H9 (cell line): ENCODE results near the gene IL3. TPM values are rescaled to one million over a fixed set of nuclear protein-coding genes. Genes with fewer than 3 reads are reported as not detected.

ENCODE experiments used
- DNase-seq: peaks from one replicate; pipeline ENCODE4 v3.0.0-alpha.2; 2017
- H2AFZ ChIP-seq: one replicate; pipeline ENCODE4 v1.6.1; 2013; ENCODE audit warnings: mild to moderate bottlenecking, low read length, control low read depth, moderate library complexity
- H2AK5ac ChIP-seq: 2 replicates; pipeline ENCODE4 v1.6.1; 2013; ENCODE audit warnings: low read length, control low read depth, mixed read lengths; ENCODE audit not compliant: insufficient read length
- H2BK120ac ChIP-seq: one replicate; pipeline ENCODE4 v1.6.1; 2013; ENCODE audit warnings: low read depth, mild to moderate bottlenecking, low read length, control low read depth, inconsistent platforms; ENCODE audit not compliant: poor library complexity, severe bottlenecking
- H2BK12ac ChIP-seq: 2 replicates; pipeline ENCODE4 v1.6.1; 2013; ENCODE audit warnings: low read length, control low read depth, mixed read lengths, low read depth; ENCODE audit not compliant: insufficient read length
- H2BK15ac ChIP-seq: 2 replicates; pipeline ENCODE4 v1.6.1; 2013; ENCODE audit warnings: low read depth, low read length, control low read depth
- H2BK20ac ChIP-seq: one replicate; pipeline ENCODE4 v1.6.1; 2013; ENCODE audit warnings: low read depth, mild to moderate bottlenecking, low read length, control low read depth, inconsistent platforms; ENCODE audit not compliant: poor library complexity, severe bottlenecking
- H2BK5ac ChIP-seq: 2 replicates; pipeline ENCODE4 v1.6.1; 2013; ENCODE audit warnings: low read length, control low read depth, mixed read lengths; ENCODE audit not compliant: insufficient read length
- H3K14ac ChIP-seq: 2 replicates; pipeline ENCODE4 v1.6.1; 2013; ENCODE audit warnings: low read length, control low read depth; ENCODE audit not compliant: insufficient read depth
- H3K18ac ChIP-seq: 2 replicates; pipeline ENCODE4 v1.6.1; 2013; ENCODE audit warnings: low read depth, mild to moderate bottlenecking, mixed read lengths, low read length, control low read depth; ENCODE audit not compliant: insufficient read length
- H3K23ac ChIP-seq: 2 replicates; pipeline ENCODE4 v1.6.1; 2013; ENCODE audit warnings: low read length, control low read depth, mixed read lengths, low read depth; ENCODE audit not compliant: insufficient read length
- H3K23me2 ChIP-seq: 2 replicates; pipeline ENCODE4 v1.6.1; 2013; ENCODE audit warnings: low read depth, mild to moderate bottlenecking, mixed read lengths, low read length, control low read depth; ENCODE audit not compliant: insufficient read length, poor library complexity, severe bottlenecking
- H3K27ac ChIP-seq: 2 replicates; pipeline ENCODE4 v1.5.1; 2013; ENCODE audit warnings: low read length, control low read depth, mixed read lengths, low read depth; ENCODE audit not compliant: insufficient read length
- H3K27me3 ChIP-seq: 2 replicates; pipeline ENCODE4 v1.6.1; 2013; ENCODE audit warnings: low read length, control low read depth, inconsistent platforms; ENCODE audit not compliant: insufficient read depth
- H3K4ac ChIP-seq: 2 replicates; pipeline ENCODE4 v1.6.1; 2013; ENCODE audit warnings: low read depth, mild to moderate bottlenecking, control low read depth, inconsistent platforms, low read length, moderate library complexity
- H3K4me1 ChIP-seq: 2 replicates; pipeline ENCODE4 v1.6.1; 2013; ENCODE audit warnings: low read length, control low read depth, inconsistent platforms; ENCODE audit not compliant: insufficient read depth
- H3K4me2 ChIP-seq: 2 replicates; pipeline ENCODE4 v1.6.1; 2013; ENCODE audit warnings: low read length, control low read depth, mixed read lengths; ENCODE audit not compliant: insufficient read length, insufficient read depth
- H3K56ac ChIP-seq: 2 replicates; pipeline ENCODE4 v1.6.1; 2013; ENCODE audit warnings: low read depth, mild to moderate bottlenecking, mixed read lengths, low read length, control low read depth; ENCODE audit not compliant: insufficient read length
- H3K79me1 ChIP-seq: 2 replicates; pipeline ENCODE4 v1.6.1; 2013; ENCODE audit warnings: low read depth, mild to moderate bottlenecking, moderate library complexity, low read length, control low read depth, inconsistent platforms; ENCODE audit not compliant: insufficient read depth, poor library complexity, severe bottlenecking
- H3K79me2 ChIP-seq: 2 replicates; pipeline ENCODE4 v1.6.1; 2013; ENCODE audit warnings: low read length, control low read depth, inconsistent platforms; ENCODE audit not compliant: insufficient read depth
- H3K9ac ChIP-seq: 2 replicates; pipeline ENCODE4 v1.6.1; 2013; ENCODE audit warnings: low read length, control low read depth, mixed read lengths; ENCODE audit not compliant: insufficient read length; ENCODE audit errors: extremely low read depth
- H3K9me3 ChIP-seq: one replicate; pipeline ENCODE4 v1.6.1; 2013; ENCODE audit warnings: low read depth, low read length, inconsistent platforms; ENCODE audit not compliant: control insufficient read depth
- H3T11ph ChIP-seq: one replicate; pipeline ENCODE4 v1.6.1; 2013; ENCODE audit warnings: mild to moderate bottlenecking, low read length, control low read depth, inconsistent platforms
- H4K20me1 ChIP-seq: one replicate; pipeline ENCODE4 v1.6.1; 2013; ENCODE audit not compliant: control insufficient read depth, insufficient read length, insufficient read depth
- H4K5ac ChIP-seq: 2 replicates; pipeline ENCODE4 v1.6.1; 2013; ENCODE audit warnings: low read depth, mild to moderate bottlenecking, mixed read lengths, low read length, control low read depth; ENCODE audit not compliant: insufficient read length
- H4K8ac ChIP-seq: replicated peaks from 2 replicates; pipeline ENCODE4 v1.6.1; 2013; ENCODE audit warnings: low read length, control low read depth, mixed read lengths, low read depth; ENCODE audit not compliant: insufficient read length
- H4K91ac ChIP-seq: 2 replicates; pipeline ENCODE4 v1.6.1; 2013; ENCODE audit warnings: low read depth, mild to moderate bottlenecking, moderate library complexity, mixed read lengths, low read length, control low read depth; ENCODE audit not compliant: insufficient read length
- H3K27ac Mint-ChIP-seq, 3 experiments: 2 replicates in 2 of 3; 3 replicates in 1 of 3; pipeline ENCODE4 v1.8.0; 2020 to 2021; ENCODE audit warnings: mixed read lengths in 3 of 3, mild to moderate bottlenecking in 1 of 3, moderate library complexity in 1 of 3
- H3K27me3 Mint-ChIP-seq: 2 replicates; pipeline ENCODE4 v1.8.0; 2021; ENCODE audit warnings: low read depth, mild to moderate bottlenecking, moderate library complexity, mixed read lengths
- H3K36me3 Mint-ChIP-seq, 3 experiments: 2 replicates in 2 of 3; 3 replicates in 1 of 3; pipeline ENCODE4 v1.8.0; 2020 to 2021; ENCODE audit warnings: low read depth in 3 of 3, mixed read lengths in 3 of 3; ENCODE audit not compliant: insufficient read depth in 1 of 3
- H3K4me1 Mint-ChIP-seq, 2 experiments: 2 replicates each; pipeline ENCODE4 v1.8.0; 2020; ENCODE audit warnings: mixed read lengths in 2 of 2
- H3K4me3 Mint-ChIP-seq, 2 experiments: 2 replicates in 1 of 2; 3 replicates in 1 of 2; pipeline ENCODE4 v1.8.0; 2020 to 2021; ENCODE audit warnings: mild to moderate bottlenecking in 2 of 2, mixed read lengths in 2 of 2, moderate library complexity in 1 of 2
- H3K9me3 Mint-ChIP-seq, 2 experiments: 2 replicates in 1 of 2; 3 replicates in 1 of 2; pipeline ENCODE4 v1.8.0; 2020; ENCODE audit warnings: mild to moderate bottlenecking in 2 of 2, mixed read lengths in 2 of 2, moderate library complexity in 1 of 2
- WGBS: extraction: QIAGEN DNeasy Blood & Tissue Kit; methylation state at CpG from one replicate; pipeline ENCODE4 v1.1.7; 2013; ENCODE audit warnings: missing lambda C conversion rate, low lambda C conversion rate, mixed read lengths; ENCODE audit not compliant: insufficient read length; ENCODE audit errors: extremely low coverage; 5-methylcytosine and 5-hydroxymethylcytosine counted together
- total RNA-seq: library from RNA; stranded (reverse); gene quantifications from 2 replicates; pipeline ENCODE4 v1.2.1, GENCODE V29; 2021
- TF ChIP-seq, protein P1 (sequence below): fragments of 200-600 bp; sonication (generic); conservative IDR thresholded peaks from 3 replicates; pipeline ENCODE4 v1.8.0; 2021; ENCODE audit warnings: antibody characterized with exemption, mild to moderate bottlenecking

Gene IL3
- total RNA-seq, 1 experiment from 2014 or later, result not detected

DNA sequence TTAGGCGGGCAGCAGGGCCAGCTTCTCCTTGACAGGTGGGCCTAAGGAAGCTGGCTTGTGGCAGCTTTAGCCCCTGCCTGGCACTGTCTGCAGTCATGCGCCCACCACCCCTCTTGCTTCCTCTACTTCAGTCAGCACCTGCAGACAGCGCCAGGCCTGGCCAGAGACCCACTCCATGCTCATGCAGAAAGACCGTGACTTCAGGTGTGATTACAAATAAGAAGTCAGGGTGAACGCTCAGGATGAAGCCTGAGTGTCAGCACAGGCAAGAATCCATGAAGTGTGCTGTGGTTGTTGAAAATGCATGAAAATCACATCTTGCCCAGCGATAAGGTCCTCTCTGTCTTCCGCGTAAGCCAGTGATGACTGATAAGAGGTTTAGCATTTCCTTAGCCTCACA, 16.5 kb downstream of the IL3 start:
- no peaks in the 10 kb centered on the region for H3K27me3 Mint-ChIP-seq
- H2BK12ac ChIP-seq, result no peak overlapping the region
- no peak for DNase-seq
- H2BK20ac ChIP-seq, result no peak overlapping the region
- H3K9me3 Mint-ChIP-seq, result no peaks in the 10 kb centered on the region; a peak in 1 of 5 replicates
- H3K36me3 Mint-ChIP-seq, result no peaks in the 10 kb centered on the region
- H2AFZ ChIP-seq, result no peak overlapping the region
- no peak overlapping the region for H3K9ac ChIP-seq
- H3K18ac ChIP-seq, result no peak overlapping the region
- no peaks in the 10 kb centered on the region for H3K4me1 ChIP-seq
- no peaks in the 10 kb centered on the region for H3K79me2 ChIP-seq
- no peaks in the 10 kb centered on the region for H4K20me1 ChIP-seq
- no peaks in the 10 kb centered on the region for H3K79me1 ChIP-seq
- no peaks in the 10 kb centered on the region for H3K23me2 ChIP-seq
- no peak overlapping the region for H2AK5ac ChIP-seq
- no peak overlapping the region for H4K5ac ChIP-seq
- no peak overlapping the region for H2BK120ac ChIP-seq
- H3K14ac ChIP-seq, result no peak overlapping the region
- H3K4me2 ChIP-seq, result no peak overlapping the region
- no peak overlapping the region for H3K23ac ChIP-seq
- no CpG with 5 or more reads among the region's 8 CpGs for WGBS
- no peak overlapping the region for H3K27ac Mint-ChIP-seq
- no peak overlapping the region for H3K4me3 Mint-ChIP-seq
- no peak overlapping the region for H3K27ac ChIP-seq
- peaks cover 4 to 5% of the 10 kb centered on the region in 2 experiments; a peak in 3 of 4 replicates for H3K4me1 Mint-ChIP-seq
- no peak overlapping the region for H2BK15ac ChIP-seq
- no peak overlapping the region for H3T11ph ChIP-seq
- H3K56ac ChIP-seq, result no peak overlapping the region
- H3K9me3 ChIP-seq, result no peaks in the 10 kb centered on the region
- H4K91ac ChIP-seq, result no peak overlapping the region
- no peak overlapping the region for H3K4ac ChIP-seq
- no peak overlapping the region for H4K8ac ChIP-seq
- H3K27me3 ChIP-seq, result no peaks in the 10 kb centered on the region
- TF ChIP-seq, protein P1, sequence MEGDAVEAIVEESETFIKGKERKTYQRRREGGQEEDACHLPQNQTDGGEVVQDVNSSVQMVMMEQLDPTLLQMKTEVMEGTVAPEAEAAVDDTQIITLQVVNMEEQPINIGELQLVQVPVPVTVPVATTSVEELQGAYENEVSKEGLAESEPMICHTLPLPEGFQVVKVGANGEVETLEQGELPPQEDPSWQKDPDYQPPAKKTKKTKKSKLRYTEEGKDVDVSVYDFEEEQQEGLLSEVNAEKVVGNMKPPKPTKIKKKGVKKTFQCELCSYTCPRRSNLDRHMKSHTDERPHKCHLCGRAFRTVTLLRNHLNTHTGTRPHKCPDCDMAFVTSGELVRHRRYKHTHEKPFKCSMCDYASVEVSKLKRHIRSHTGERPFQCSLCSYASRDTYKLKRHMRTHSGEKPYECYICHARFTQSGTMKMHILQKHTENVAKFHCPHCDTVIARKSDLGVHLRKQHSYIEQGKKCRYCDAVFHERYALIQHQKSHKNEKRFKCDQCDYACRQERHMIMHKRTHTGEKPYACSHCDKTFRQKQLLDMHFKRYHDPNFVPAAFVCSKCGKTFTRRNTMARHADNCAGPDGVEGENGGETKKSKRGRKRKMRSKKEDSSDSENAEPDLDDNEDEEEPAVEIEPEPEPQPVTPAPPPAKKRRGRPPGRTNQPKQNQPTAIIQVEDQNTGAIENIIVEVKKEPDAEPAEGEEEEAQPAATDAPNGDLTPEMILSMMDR, result no peak
- no peak overlapping the region for H2BK5ac ChIP-seq
